BLaER1 treated with 17β-estradiol and CSF1 and Interleukin-3, amounts not matched to agents 10 nM and 100 nM (cell line): ENCODE measurements around the gene IRGM.
"Not testable (repeated sequence)": the region's sequence is repeated elsewhere in the genome, so short reads cannot be mapped to it uniquely, and the experiment has no call there.

Experiments
- H3K27ac ChIP-seq, 11 experiments: shearing (Covaris generic); formaldehyde crosslinking; 2 replicates each; pipeline ENCODE4 v1.8.1; 2022
- H3K27me3 ChIP-seq, 11 experiments: shearing (Covaris generic); formaldehyde crosslinking; 2 replicates each; pipeline ENCODE4 v1.8.1; 2022
- H3K36me3 ChIP-seq, 11 experiments: shearing (Covaris generic); formaldehyde crosslinking; 2 replicates each; pipeline ENCODE4 v1.8.1; 2022
- H3K4me1 ChIP-seq, 10 experiments: shearing (Covaris generic); formaldehyde crosslinking; 2 replicates each; pipeline ENCODE4 v1.8.1; 2022
- H3K4me2 ChIP-seq, 11 experiments: shearing (Covaris generic); formaldehyde crosslinking; 2 replicates each; pipeline ENCODE4 v1.8.1; 2022
- H3K4me3 ChIP-seq, 10 experiments: shearing (Covaris generic); formaldehyde crosslinking; 2 replicates each; pipeline ENCODE4 v1.8.1; 2022
- H3K9ac ChIP-seq, 11 experiments: shearing (Covaris generic); formaldehyde crosslinking; 2 replicates each; pipeline ENCODE4 v1.8.1; 2022
- H3K9me3 ChIP-seq, 11 experiments: shearing (Covaris generic); formaldehyde crosslinking; replicated peaks in 1 of 11; 2 replicates each; pipeline ENCODE4 v1.8.1; 2022
- H4K20me1 ChIP-seq, 11 experiments: shearing (Covaris generic); formaldehyde crosslinking; 2 replicates each; pipeline ENCODE4 v1.8.1; 2022
- Cebpa-rat ChIP-seq, 11 experiments: shearing (Covaris generic); IDR thresholded peaks; 2 replicates each; pipeline ENCODE4 v1.8.1; 2022

The IRGM gene

GRCh38 chr5:150836064-150836463, 10.3 kb upstream of the IRGM start:
- TF ChIP-seq Cebpa-rat (IDR thresholded peaks at IDR 0.05) = no peak
- Histone ChIP-seq H3K4me2 (no peak overlapping the region), H3K36me3 (no peaks in the 10 kb centered on the region; a peak in 1 of 22 replicates), H3K9me3 (peaks cover 35 to 57% (median 49%) of the 10 kb centered on the region in 11 experiments), H3K4me1 (no peaks in the 10 kb centered on the region), H3K4me3 (no peak overlapping the region), H3K27ac (no peak overlapping the region), H3K27me3 (no peaks in the 10 kb centered on the region), H4K20me1 (no peaks in the 10 kb centered on the region), H3K9ac (no peak overlapping the region)

DNA sequence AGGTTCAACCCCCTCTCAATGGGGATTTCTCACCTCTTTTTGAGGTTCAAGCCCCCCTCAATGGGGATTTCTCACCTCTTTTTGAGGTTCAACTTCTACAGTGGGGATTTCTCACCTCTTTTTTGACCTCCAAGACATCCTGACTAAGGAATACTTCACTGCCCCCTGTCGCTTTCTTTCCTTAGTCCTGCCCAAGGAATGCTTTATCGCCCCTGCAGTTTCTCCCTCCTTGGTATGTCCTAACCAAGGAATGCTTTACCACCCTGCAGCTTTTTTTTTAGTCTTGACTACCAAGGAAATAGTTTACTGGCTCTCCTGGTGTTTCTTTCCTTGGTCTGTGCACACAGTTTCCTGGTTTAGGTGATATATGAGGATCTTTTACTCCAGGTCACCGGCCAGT, 9.6 kb upstream of the IRGM start:
- Histone ChIP-seq H3K9ac (no peak overlapping the region), H3K27me3 (no peaks in the 10 kb centered on the region), H3K36me3 (no peaks in the 10 kb centered on the region; a peak in 1 of 22 replicates), H4K20me1 (no peaks in the 10 kb centered on the region), H3K9me3 (peaks cover 29 to 51% (median 42%) of the 10 kb centered on the region in 11 experiments), H3K4me2 (no peak overlapping the region), H3K4me3 (no peak overlapping the region), H3K27ac (no peak overlapping the region), H3K4me1 (no peaks in the 10 kb centered on the region)
- no peak for TF ChIP-seq Cebpa-rat (IDR thresholded peaks at IDR 0.05)

DNA sequence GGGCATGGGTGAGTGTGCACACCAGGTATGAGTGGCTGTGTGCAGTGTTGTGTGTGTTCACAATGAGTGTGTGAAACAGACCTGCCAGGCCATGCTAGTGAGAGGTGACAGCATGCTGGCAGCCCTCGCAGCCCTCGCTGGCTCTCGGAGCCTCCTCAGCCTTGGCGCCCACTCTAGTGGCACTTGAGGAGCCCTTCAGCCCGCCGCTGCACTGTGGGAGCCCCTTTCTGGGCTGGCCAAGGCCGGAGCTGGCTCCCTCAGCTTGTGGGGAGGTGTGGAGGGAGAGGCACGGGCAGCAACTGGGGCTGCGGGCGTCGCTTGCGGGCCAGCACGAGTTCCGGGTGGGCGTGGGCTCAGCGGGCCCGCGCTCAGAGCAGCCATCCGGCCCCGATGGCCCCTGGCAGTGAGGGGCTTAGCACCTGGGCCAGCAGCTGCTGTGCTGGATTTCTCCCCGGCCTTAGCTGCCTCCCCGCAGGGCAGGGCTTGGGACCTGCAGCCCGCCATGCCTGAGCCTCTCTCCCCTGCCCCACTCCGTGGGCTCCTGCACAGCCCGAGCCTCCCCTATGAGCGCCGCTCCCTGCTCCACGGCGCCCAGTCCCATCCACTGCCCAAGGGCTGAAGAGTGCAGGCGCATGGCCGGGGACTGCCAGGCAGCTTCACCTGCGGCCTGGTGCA, 999 bp upstream of the IRGM start:
- Histone ChIP-seq H3K4me1 (peaks cover 0 to 29% (median 20%) of the 10 kb centered on the region in 10 experiments; a peak in 17 of 20 replicates), H3K27ac (peak overlapping the region in 5 of 11 experiments; percentile 8 to 72 (median 22); a peak in 4 of 22 replicates), H3K4me2 (peak overlapping the region in 4 of 11 experiments; percentile 70 to 91 (median 82); a peak in 3 of 22 replicates), H3K4me3 (peak overlapping the region in 1 of 10 experiments; percentile 9; a peak in 1 of 20 replicates), H3K9me3 (peaks cover 6 to 21% (median 15%) of the 10 kb centered on the region in 11 experiments; a peak in 20 of 22 replicates)
- H3K36me3 ChIP-seq, H3K9ac ChIP-seq, H3K27me3 ChIP-seq, H4K20me1 ChIP-seq: not testable (repeated sequence)

GRCh38 chr5:150846654-150847333, 473 bp downstream of the IRGM start:
- no peaks in the 10 kb centered on the region for H3K27me3 ChIP-seq
- H3K4me1 ChIP-seq = peaks cover 0 to 29% (median 20%) of the 10 kb centered on the region in 10 experiments; a peak in 17 of 20 replicates
- H3K4me3 ChIP-seq = peak overlapping the region; percentile 17 to 61 (median 43); a peak in 16 of 20 replicates
- peak overlapping the region in 10 of 11 experiments; percentile 8 to 69 (median 62); a peak in 18 of 22 replicates for H3K9ac ChIP-seq
- peak overlapping the region in 9 of 11 experiments; percentile 53 to 79 (median 77); a peak in 18 of 22 replicates for H3K27ac ChIP-seq
- H4K20me1 ChIP-seq = no peaks in the 10 kb centered on the region
- no peaks in the 10 kb centered on the region for H3K36me3 ChIP-seq
- peaks cover 6 to 21% (median 15%) of the 10 kb centered on the region in 11 experiments; a peak in 20 of 22 replicates for H3K9me3 ChIP-seq
- H3K4me2 ChIP-seq = peak overlapping the region; percentile 70 to 91 (median 85)
- TF ChIP-seq Cebpa-rat (IDR thresholded peaks at IDR 0.05) = peak in 4 of 11 experiments; percentile 15 to 77 (median 57); a peak in 6 of 22 replicates

DNA sequence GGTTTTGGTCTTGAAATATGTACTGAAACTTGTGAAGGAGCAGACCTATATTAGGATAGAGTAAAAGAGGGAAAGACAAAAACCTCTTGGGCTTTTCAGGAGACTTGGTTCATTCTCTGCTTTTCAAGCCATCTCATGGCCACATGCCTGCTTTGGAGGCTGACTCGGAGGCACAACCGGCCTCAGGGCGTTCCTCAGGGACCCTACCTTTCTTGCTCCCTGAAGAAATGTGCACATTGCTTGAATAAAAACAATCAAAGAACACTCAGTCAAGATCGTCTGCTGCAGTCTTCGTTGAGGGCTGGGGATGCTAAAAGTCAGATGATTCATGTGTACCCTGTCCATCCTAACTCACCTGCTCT, 994 bp downstream of the IRGM start:
- peak overlapping the region; percentile 70 to 91 (median 85); a peak in 20 of 22 replicates for H3K4me2 ChIP-seq
- peaks cover 6 to 21% (median 15%) of the 10 kb centered on the region in 11 experiments; a peak in 20 of 22 replicates for H3K9me3 ChIP-seq
- peak overlapping the region in 7 of 11 experiments; percentile 63 to 79 (median 77); a peak in 13 of 22 replicates for H3K27ac ChIP-seq
- H3K27me3 ChIP-seq = no peaks in the 10 kb centered on the region
- H3K9ac ChIP-seq = peak overlapping the region in 5 of 11 experiments; percentile 32 to 69 (median 40); a peak in 9 of 22 replicates
- H3K4me1 ChIP-seq = peaks cover 0 to 29% (median 20%) of the 10 kb centered on the region in 10 experiments; a peak in 17 of 20 replicates
- H3K4me3 ChIP-seq = no peak overlapping the region; a peak in 1 of 20 replicates
- H3K36me3 ChIP-seq = no peaks in the 10 kb centered on the region
- no peaks in the 10 kb centered on the region for H4K20me1 ChIP-seq
- TF ChIP-seq Cebpa-rat (IDR thresholded peaks at IDR 0.05) = no peak

DNA sequence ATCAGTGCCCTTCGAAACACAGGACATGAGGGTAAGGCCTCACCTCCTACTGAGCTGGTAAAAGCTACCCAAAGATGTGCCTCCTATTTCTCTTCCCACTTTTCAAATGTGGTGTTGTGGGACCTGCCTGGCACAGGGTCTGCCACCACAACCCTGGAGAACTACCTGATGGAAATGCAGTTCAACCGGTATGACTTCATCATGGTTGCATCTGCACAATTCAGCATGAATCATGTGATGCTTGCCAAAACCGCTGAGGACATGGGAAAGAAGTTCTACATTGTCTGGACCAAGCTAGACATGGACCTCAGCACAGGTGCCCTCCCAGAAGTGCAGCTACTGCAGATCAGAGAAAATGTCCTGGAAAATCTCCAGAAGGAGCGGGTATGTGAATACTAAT, 1.9 kb downstream of the IRGM start:
- H3K4me1 ChIP-seq = peaks cover 1 to 30% (median 22%) of the 10 kb centered on the region in 10 experiments; a peak in 18 of 20 replicates
- TF ChIP-seq Cebpa-rat (IDR thresholded peaks at IDR 0.05) = no peak
- H3K27ac ChIP-seq = no peak overlapping the region
- H3K27me3 ChIP-seq = no peaks in the 10 kb centered on the region
- H3K9ac ChIP-seq = no peak overlapping the region
- no peaks in the 10 kb centered on the region for H3K36me3 ChIP-seq
- H3K4me2 ChIP-seq = peak overlapping the region in 1 of 11 experiments; percentile 1; a peak in 1 of 22 replicates
- no peaks in the 10 kb centered on the region for H4K20me1 ChIP-seq
- H3K4me3 ChIP-seq = no peak overlapping the region
- peaks cover 6 to 21% (median 15%) of the 10 kb centered on the region in 11 experiments; a peak in 20 of 22 replicates for H3K9me3 ChIP-seq

DNA sequence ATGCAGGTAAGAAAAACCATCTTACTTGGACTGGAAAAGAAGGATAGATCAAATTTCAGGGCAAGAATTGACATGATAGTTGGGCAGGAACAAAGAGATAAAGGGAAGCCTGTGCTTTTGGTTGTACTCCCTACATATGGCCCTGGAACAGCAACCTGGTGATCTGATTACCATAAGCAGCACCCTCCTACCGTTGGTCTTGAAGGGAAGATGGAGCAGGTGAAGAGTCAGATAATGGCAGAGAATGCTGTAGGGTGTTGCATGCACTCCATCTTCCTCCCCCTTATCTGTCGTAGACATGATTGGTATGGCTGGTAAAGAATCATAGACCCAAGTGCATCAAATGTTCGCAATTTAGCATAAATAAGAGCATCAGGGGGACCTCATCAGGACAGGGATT, 4.7 kb downstream of the IRGM start:
- no peak overlapping the region for H3K4me2 ChIP-seq
- H3K36me3 ChIP-seq = no peaks in the 10 kb centered on the region
- peaks cover 6 to 31% (median 22%) of the 10 kb centered on the region in 10 experiments; a peak in 18 of 20 replicates for H3K4me1 ChIP-seq
- peaks cover 0 to 12% (median 6%) of the 10 kb centered on the region in 11 experiments; a peak in 12 of 22 replicates for H3K9me3 ChIP-seq
- H4K20me1 ChIP-seq = no peaks in the 10 kb centered on the region
- no peak overlapping the region for H3K4me3 ChIP-seq
- H3K9ac ChIP-seq = no peak overlapping the region
- no peaks in the 10 kb centered on the region for H3K27me3 ChIP-seq
- H3K27ac ChIP-seq = no peak overlapping the region
- TF ChIP-seq Cebpa-rat (IDR thresholded peaks at IDR 0.05) = no peak

DNA sequence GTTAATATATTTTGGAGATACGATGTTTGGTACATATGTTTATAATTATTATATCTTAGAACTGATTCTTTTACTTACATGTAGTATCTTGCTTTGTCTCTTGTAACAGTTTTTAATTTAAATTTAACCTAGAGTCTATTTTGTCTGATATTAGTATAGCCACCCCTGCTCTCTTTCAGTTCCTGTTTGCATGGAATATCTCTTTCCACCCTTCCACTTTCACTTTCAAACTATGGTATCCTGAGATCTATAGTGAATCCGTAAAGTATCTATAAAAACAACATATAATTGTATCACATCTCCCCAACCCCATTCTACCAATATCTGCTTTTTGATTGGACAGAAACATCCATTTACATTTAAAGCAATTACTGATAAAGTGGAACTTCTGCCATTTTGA, 7.2 kb downstream of the IRGM start:
- Histone ChIP-seq H3K4me2 (peak overlapping the region in 9 of 11 experiments; percentile 7 to 53 (median 38); a peak in 16 of 22 replicates), H3K4me3 (peak overlapping the region in 2 of 10 experiments; percentile 24 to 33; a peak in 4 of 20 replicates)

DNA sequence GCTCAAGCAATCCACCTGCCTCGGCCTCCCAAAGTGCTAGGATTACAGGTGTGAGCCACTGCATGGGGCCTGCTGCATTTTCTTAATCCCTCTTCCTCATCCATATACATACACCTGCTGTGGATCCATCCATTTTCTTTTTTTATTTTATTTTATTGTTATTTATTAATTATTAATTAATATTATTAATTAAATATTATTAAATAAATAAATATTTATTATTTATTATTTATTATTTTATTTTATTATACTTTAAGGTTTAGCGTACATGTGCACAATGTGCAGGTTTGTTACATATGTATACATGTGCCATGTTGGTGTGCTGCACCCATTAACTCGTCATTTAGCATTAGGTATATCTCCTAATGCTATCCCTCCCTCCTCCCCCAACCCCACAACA, 10.4 kb downstream of the IRGM start:
- not testable (repeated sequence) for H3K27ac ChIP-seq, H3K9ac ChIP-seq, H3K4me3 ChIP-seq

More for the DNA sequence above, 7.2 kb downstream of the IRGM start:
- TF ChIP-seq Cebpa-rat (IDR thresholded peaks at IDR 0.05) = no peak
- no peaks in the 10 kb centered on the region for H3K27me3 ChIP-seq
- H3K9ac ChIP-seq = peak overlapping the region in 2 of 11 experiments; percentile 13 to 36; a peak in 3 of 22 replicates
- H3K27ac ChIP-seq = peak overlapping the region in 8 of 11 experiments; percentile 27 to 74 (median 55); a peak in 16 of 22 replicates
- H3K4me1 ChIP-seq = peaks cover 0 to 14% (median 4%) of the 10 kb centered on the region in 10 experiments; a peak in 7 of 20 replicates
- H3K9me3 ChIP-seq = peaks cover 0 to 15% (median 7%) of the 10 kb centered on the region in 11 experiments; a peak in 9 of 22 replicates
- no peaks in the 10 kb centered on the region for H4K20me1 ChIP-seq
- H3K36me3 ChIP-seq = no peaks in the 10 kb centered on the region

More for the DNA sequence above, 10.4 kb downstream of the IRGM start:
- H4K20me1 ChIP-seq, H3K36me3 ChIP-seq, H3K4me2 ChIP-seq, H3K27me3 ChIP-seq: not testable (repeated sequence)
- H3K4me1 ChIP-seq = peaks cover 0 to 25% (median 7%) of the 10 kb centered on the region in 10 experiments; a peak in 12 of 20 replicates
- H3K9me3 ChIP-seq = peaks cover 13 to 36% (median 26%) of the 10 kb centered on the region in 11 experiments; a peak in 20 of 22 replicates
